GM12872 (cell line): ENCODE measurements around the gene ATG4A.

Experiments used
- TF ChIP-seq, protein P1 (sequence below): IDR thresholded peaks from 3 replicates; pipeline ENCODE4 v1.5.1; 2011; ENCODE audit warnings: low read depth, mild to moderate bottlenecking, low read length, moderate library complexity; ENCODE audit not compliant: insufficient read depth

ATG4A gene

DNA sequence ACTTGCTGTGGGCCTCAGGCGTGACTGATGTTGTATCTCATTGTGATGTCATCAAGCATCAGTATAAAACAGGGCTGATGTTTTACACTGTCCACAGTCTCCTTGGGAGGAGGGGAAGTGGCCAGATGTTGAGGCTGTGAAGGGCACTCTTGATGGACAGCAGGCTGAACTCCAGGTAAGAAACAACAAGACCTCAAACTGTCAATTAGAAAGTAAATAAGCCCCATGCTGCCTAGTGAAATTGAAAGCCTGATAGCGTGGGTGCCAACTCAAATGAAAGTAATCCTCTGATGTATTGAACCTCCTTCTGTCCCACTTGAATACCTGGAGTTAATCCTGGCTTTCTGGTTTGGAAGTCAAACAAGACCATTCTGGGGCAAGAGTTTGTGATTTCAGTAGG, 27.0 kb upstream of the ATG4A start:
- TF ChIP-seq, protein P1, sequence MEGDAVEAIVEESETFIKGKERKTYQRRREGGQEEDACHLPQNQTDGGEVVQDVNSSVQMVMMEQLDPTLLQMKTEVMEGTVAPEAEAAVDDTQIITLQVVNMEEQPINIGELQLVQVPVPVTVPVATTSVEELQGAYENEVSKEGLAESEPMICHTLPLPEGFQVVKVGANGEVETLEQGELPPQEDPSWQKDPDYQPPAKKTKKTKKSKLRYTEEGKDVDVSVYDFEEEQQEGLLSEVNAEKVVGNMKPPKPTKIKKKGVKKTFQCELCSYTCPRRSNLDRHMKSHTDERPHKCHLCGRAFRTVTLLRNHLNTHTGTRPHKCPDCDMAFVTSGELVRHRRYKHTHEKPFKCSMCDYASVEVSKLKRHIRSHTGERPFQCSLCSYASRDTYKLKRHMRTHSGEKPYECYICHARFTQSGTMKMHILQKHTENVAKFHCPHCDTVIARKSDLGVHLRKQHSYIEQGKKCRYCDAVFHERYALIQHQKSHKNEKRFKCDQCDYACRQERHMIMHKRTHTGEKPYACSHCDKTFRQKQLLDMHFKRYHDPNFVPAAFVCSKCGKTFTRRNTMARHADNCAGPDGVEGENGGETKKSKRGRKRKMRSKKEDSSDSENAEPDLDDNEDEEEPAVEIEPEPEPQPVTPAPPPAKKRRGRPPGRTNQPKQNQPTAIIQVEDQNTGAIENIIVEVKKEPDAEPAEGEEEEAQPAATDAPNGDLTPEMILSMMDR: no peak

- TF ChIP-seq, protein P1: no peak
Measured at GRCh38 chrX:108068121-108068520, 23.5 kb upstream of the ATG4A start.

DNA sequence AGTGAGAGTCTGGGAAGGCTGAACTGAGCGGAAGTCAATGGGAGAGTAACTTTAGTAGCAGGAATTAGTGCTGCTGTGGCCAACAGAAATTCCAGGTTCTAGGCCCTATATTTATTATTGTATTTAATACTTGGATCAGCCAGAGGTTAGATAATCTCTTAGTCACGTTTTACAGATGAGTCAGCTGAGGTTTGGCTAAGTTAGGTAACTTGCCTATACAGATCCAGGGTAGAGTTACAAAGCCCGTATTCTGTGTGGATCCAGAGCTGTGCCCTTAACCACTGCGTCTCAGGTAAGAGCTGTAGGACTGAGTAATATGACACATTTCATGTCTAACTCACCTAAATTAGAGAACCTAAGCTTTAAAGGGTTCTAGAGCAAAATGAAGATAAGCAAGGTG, 20.7 kb upstream of the ATG4A start:
- TF ChIP-seq, protein P1: no peak

DNA sequence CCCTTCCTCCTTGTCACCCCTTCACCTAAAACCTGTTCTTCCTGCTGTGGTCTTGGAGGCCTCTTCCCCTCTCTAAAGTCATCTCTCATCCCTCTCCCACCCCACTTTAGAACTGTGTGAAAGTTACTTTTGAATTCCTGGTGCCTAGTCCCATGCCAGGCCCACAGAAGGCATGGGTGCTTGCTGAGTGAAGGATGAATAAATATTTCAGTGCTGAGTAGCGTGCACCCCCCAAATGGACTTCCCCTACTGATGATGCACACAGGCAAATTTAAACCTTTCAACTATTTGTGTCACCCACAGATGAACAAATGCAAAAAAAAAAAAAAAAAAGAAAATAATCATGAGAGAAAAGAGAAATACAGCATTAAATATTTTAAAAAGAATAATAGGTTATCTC, 20.0 kb upstream of the ATG4A start:
- TF ChIP-seq, protein P1: no peak

- TF ChIP-seq, protein P1: no peak
Measured at GRCh38 chrX:108072746-108073145, 18.8 kb upstream of the ATG4A start.

GRCh38 chrX:108081110-108081509, 10.5 kb upstream of the ATG4A start:
- TF ChIP-seq, protein P1: no peak

GRCh38 chrX:108087792-108088191, 3.8 kb upstream of the ATG4A start:
- TF ChIP-seq, protein P1: no peak

- TF ChIP-seq, protein P1: no peak
Measured at GRCh38 chrX:108088511-108088910, 3.1 kb upstream of the ATG4A start.
